Epithelial cell of esophagus (primary cell): ENCODE data around the gene PTH.

Experiments
- DNase-seq: peaks from one replicate; pipeline ENCODE4 v3.0.0; 2010; ENCODE audit warnings: low read depth
- H3K4me3 ChIP-seq: 2 replicates; pipeline ENCODE4 v1.5.1; 2011; ENCODE audit warnings: mild to moderate bottlenecking, low read length, control low read depth
- CTCF ChIP-seq: IDR thresholded peaks from 2 replicates; pipeline ENCODE4 v1.5.1; 2011; ENCODE audit warnings: low read depth, mild to moderate bottlenecking, low read length, control low read depth, inconsistent platforms; ENCODE audit not compliant: insufficient read depth; ENCODE audit errors: missing control alignments

The PTH gene

GRCh38 chr11:13461291-13461690 is 34.5 kb downstream of the PTH start:
- no peak for TF ChIP-seq CTCF
- H3K4me3 ChIP-seq: peak overlapping the region; percentile 88
- DNase-seq: no peak

GRCh38 chr11:13450832-13451397 is 44.9 kb downstream of the PTH start:
- no peak overlapping the region for H3K4me3 ChIP-seq
- TF ChIP-seq CTCF: no peak
- no peak for DNase-seq

- no peak overlapping the region for H3K4me3 ChIP-seq
- no peak for DNase-seq
- TF ChIP-seq CTCF: no peak
Observed at GRCh38 chr11:13449522-13449921, 46.3 kb downstream of the PTH start.

GRCh38 chr11:13448876-13449275 is 46.9 kb downstream of the PTH start:
- no peak overlapping the region for H3K4me3 ChIP-seq
- TF ChIP-seq CTCF: no peak
- DNase-seq: no peak

- no peak overlapping the region for H3K4me3 ChIP-seq
- no peak for TF ChIP-seq CTCF
- DNase-seq: peak; percentile 34
Observed at GRCh38 chr11:13446444-13446843, 49.4 kb downstream of the PTH start.

- no peak for DNase-seq
- H3K4me3 ChIP-seq: no peak overlapping the region
- TF ChIP-seq CTCF: no peak
Observed at GRCh38 chr11:13445588-13445987, 50.2 kb downstream of the PTH start.
